Muscle layer of duodenum (tissue), 2 donors: ENCODE measurements around the gene TUBB4B.

ENCODE experiments used
- H3K27ac ChIP-seq: one replicate; pipeline ENCODE4 v1.7.0; 2013; ENCODE audit warnings: mild to moderate bottlenecking, low read length
- H3K27me3 ChIP-seq: one replicate; pipeline ENCODE4 v1.7.0; 2013; ENCODE audit warnings: low read depth, mild to moderate bottlenecking, control low read depth, low read length
- H3K36me3 ChIP-seq, 2 donors: one replicate each; pipeline ENCODE4 v1.7.0; 2013; ENCODE audit warnings: low read length in 2 of 2, control low read depth in 1 of 2, mild to moderate bottlenecking in 1 of 2; ENCODE audit not compliant: insufficient read depth in 2 of 2, control insufficient read depth in 1 of 2
- H3K4me1 ChIP-seq, 2 donors: one replicate each; pipeline ENCODE4 v1.7.0; 2013; ENCODE audit warnings: low read length in 2 of 2, mild to moderate bottlenecking in 2 of 2, control low read depth in 1 of 2, moderate library complexity in 1 of 2; ENCODE audit not compliant: insufficient read depth in 2 of 2, control insufficient read depth in 1 of 2
- H3K4me3 ChIP-seq, 2 donors: one replicate each; pipeline ENCODE4 v1.7.0; 2013; ENCODE audit warnings: low read length in 2 of 2, low read depth in 1 of 2, mild to moderate bottlenecking in 1 of 2
- H3K9me3 ChIP-seq, 2 donors: one replicate each; pipeline ENCODE4 v1.7.0; 2013; ENCODE audit warnings: low read length in 2 of 2, control low read depth in 1 of 2, mild to moderate bottlenecking in 1 of 2; ENCODE audit not compliant: control insufficient read depth in 1 of 2
- donor health status: healthy.

The TUBB4B gene

DNA sequence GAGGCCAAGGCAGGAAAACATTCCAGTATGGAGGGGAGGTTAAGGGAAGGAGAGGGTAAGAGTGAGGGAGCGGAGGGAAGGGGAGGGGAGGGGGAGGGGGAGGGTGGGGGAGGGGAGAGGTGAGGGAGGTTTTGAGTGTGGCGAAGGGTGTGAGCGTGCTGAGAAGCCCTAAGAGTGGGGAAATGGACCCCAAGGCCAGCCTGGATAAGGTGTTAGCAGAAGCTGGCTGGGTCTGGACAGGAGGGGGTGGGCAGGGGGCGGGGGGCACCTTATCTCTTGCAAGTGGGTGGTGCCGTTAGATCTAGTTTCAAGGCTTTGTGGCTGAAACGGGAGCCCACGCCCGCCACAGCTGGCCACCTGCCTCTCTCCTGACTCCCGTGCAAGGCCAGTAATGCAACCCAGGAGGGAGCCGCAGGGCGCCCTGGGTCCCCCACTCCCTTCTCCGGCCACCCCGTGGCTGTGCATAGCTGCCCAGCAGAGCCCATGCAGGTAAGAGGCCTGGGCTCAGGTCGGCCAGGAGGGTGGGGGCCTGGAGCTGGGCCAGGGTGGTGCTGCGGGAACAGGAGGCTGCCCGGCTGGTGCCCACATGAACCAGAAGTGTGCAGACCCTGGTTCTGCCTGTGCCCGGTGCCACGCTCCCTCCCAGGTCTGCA, 13.1 kb upstream of the TUBB4B start:
- Histone ChIP-seq H3K27me3 (peaks cover 11% of the 10 kb centered on the region), H3K4me3 (no peak overlapping the region), H3K9me3 (no peaks in the 10 kb centered on the region), H3K27ac (no peak overlapping the region), H3K36me3 (no peaks in the 10 kb centered on the region), H3K4me1 (peaks cover 0 to 7% of the 10 kb centered on the region in 2 donors)

DNA sequence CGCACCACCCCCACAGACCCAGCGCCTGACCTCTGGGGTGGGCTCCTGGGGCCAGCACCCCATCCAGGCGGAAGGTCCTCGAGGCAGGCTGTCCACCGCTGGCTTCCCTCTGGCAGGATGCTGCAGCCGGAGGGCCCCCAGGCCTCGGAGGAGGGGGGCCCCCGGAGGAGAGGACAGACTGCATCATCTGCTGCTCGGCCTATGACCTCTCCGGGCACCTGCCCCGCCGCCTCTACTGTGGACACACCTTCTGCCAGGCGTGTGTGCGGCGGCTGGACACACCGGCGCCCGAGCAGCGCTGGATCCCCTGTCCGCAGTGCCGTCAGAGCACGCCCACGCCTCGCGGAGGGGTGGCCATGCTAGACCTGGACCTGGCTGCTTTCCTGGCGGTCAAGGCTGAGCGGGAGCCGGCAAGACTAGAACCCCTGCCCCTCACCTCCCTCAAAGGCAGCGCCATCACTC, 12.6 kb upstream of the TUBB4B start:
- H3K9me3 ChIP-seq: no peaks in the 10 kb centered on the region
- H3K4me3 ChIP-seq: no peak overlapping the region
- H3K4me1 ChIP-seq: peaks cover 0 to 6% of the 10 kb centered on the region in 2 donors
- H3K36me3 ChIP-seq: no peaks in the 10 kb centered on the region
- H3K27me3 ChIP-seq: peaks cover 11% of the 10 kb centered on the region
- no peak overlapping the region for H3K27ac ChIP-seq

DNA sequence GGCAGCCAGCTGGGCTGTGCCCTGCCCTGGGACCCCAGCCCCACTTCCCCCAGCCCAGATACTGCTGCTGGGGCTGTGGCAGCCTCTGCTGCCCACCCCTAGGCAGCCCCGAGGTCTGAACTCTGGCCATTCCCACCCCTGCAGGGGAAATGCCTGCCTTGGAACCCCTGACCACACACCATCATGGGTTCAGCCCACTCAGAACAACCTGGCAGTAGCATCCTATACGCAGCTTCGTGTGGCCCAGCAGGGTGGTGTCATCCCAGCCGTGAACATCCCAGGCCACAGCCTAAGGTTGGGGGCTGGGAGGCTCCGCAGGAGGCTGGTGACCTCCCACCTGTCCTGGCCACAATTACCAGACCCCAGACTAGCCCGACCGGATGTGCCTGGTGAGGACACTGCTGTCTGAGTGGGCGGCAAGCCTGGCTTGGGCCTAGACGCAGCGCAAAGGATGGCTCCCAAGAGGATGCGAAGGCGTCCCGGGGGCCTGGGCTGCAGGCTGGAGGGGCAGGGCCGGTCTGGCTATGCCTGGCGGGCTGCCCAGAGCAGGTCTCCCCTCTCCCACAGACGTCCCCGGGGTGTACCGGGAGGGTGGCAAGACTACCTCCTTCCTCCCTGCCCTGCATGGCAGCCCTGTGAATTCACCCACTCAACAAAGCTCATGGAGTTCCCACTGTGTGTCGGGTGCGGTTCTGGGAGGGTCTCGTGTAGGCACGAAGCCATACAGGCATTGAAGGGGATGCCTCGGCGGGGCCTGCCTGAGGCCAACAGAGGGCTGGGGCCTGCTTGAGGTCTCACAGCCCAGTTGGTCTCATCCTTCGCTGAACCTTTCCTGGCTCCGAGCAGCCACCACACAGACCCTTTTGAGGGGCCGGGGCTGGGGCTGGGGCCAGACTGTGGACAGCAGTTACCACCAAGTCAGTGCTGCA, 11.9 kb upstream of the TUBB4B start:
- Histone ChIP-seq H3K9me3 (no peaks in the 10 kb centered on the region), H3K27me3 (peaks cover 11% of the 10 kb centered on the region), H3K4me3 (no peak overlapping the region), H3K27ac (no peak overlapping the region), H3K36me3 (no peaks in the 10 kb centered on the region), H3K4me1 (peaks cover 0 to under 1% of the 10 kb centered on the region in 2 donors)

DNA sequence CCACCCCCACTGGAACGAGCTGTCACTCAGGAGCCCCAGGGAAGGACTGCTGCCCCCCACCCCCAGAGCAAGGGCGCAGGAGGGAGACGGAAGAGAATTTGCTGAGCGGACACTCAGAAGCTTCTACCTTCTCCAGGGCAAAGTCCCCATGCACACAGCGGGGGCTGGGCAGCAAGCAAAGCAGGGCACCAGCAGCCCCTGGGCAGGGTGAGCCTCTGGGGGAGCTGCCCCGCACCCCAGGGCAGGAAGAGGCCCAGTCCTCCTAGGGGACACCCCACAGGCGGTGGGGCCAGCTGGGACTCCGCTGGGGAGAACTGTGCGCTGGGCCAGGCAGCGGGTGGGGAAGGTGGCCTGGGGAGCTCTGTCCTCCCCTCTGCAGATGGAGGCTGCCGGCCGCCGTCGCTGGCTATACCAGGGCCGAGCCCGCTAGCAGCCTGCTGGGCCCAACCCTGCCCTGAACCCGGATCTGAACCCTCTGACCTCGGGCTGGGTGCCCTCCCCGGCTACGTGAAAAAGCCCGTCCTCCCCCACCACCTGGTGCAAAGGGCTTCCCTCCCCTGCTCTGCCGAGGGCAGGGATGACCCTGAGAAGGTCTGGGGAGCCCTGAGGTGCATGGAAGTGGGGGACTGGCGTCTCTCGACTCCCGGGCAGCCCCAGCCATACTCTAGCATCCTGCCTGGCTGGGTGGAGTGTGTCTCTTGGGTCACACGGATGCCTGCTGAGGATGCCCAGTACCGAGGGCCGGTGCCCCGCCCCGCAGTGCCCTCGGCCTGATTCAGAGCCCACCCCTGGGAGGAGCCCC, 11.0 kb upstream of the TUBB4B start:
- Histone ChIP-seq H3K4me3 (no peak overlapping the region), H3K36me3 (no peaks in the 10 kb centered on the region), H3K27me3 (peaks cover 11% of the 10 kb centered on the region), H3K4me1 (no peaks in the 10 kb centered on the region), H3K9me3 (no peaks in the 10 kb centered on the region), H3K27ac (no peak overlapping the region)

DNA sequence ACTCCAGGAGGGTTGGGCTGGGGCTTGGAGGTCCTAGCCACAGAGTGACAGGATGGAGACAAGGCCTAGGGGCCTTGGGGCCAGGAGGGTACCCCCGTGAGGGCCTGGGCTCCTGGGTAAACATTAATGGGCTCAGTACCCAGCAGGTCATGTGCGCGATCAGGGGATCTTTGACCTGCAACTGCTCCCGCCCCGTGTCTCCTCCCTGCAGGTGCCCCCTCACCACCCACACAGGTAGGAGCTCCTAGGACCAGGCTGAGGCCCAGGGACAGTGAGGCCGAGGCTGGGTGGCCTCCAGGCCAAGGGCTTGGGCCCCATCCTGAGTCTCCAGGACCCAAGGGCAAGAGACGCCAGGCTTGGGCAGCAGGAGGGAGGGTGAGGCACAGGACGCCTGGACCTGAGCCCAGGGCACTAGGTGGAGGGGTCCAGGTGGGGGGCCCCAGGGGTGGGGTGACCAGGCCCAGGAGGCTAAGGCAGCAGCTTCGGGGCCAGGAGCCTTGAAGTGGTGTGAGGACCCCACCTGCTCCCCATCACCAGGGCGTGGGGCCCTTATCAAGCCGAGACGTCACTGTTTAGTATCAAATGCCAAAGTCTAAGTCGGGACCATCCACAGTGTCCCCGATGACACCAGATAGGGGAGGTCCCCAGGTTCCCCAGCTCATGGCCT, 10.2 kb upstream of the TUBB4B start, which contains the start of gene SLC34A3:
Gene SLC34A3, plus strand, starts transcription at position 197 of the 667 bp plus-strand sequence. CDS start 802 bp downstream, outside the sequence.
- Histone ChIP-seq H3K27me3 (peaks cover 11% of the 10 kb centered on the region), H3K27ac (no peak within 1 kb of the TSS), H3K4me3 (no peak within 1 kb of the TSS), H3K9me3 (no peaks in the 10 kb centered on the region), H3K36me3 (no peaks in the 10 kb centered on the region), H3K4me1 (peaks cover 0 to 6% of the 10 kb centered on the region in 2 donors)

DNA sequence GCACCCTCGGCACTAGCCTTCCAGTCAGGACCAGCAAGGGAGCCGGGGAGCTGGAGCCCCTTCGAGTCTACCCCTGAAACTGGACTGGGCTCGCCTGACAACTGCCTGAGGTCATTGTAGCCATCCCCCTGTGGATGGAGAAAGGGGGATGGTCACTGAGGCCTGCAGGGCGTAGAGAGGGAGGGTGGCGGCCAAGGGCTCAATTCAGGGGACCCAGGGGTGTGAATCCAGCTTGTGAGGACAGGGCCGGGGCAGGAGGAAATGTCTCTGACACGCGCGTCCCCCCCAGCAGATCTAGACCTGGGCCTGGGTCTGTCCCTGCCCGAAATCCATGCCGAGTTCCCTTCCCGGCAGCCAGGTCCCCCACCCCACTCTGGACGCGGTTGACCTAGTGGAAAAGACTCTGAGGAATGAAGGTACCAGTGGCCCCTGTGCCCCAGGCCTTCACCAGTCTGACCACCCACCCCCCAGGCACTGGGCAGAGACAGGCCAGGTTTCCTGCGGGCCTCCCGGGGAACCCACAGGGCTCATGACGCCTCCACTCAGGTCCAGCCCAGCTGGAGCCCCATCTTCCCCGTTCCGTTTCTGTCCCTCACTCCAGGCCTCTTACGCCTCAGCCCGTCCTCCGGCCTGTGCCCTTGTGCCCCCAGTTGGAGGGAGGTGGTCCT, 9.6 kb upstream of the TUBB4B start:
- no peak overlapping the region for H3K4me3 ChIP-seq
- H3K27me3 ChIP-seq: peaks cover 11% of the 10 kb centered on the region
- peaks cover 0 to 13% of the 10 kb centered on the region in 2 donors for H3K4me1 ChIP-seq
- H3K9me3 ChIP-seq: no peaks in the 10 kb centered on the region
- no peak overlapping the region for H3K27ac ChIP-seq
- H3K36me3 ChIP-seq: no peaks in the 10 kb centered on the region

DNA sequence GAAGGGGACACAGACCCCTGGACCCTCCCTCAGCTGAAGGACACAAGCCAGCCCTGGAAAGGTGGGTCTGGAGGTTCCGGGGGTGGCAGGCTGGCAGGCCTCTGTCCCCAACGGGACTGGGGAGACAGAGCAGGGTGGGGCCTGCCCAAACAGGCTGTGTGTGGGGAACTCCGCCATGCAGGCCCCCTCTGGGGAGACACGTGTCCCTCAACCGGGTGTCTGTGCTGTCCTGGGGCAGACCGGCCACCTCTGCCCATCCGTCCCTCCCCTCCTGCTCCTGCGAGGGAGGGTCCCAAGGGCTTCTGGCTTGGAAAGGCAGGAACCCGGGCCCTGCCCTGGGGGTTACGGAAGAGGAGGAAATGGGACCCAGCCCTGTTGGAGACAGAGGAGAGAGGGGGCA, 9.0 kb upstream of the TUBB4B start:
- Histone ChIP-seq H3K36me3 (no peaks in the 10 kb centered on the region), H3K27ac (no peak overlapping the region), H3K4me3 (no peak overlapping the region), H3K9me3 (no peaks in the 10 kb centered on the region), H3K4me1 (peaks cover 0 to 19% of the 10 kb centered on the region in 2 donors), H3K27me3 (peaks cover 11% of the 10 kb centered on the region)

DNA sequence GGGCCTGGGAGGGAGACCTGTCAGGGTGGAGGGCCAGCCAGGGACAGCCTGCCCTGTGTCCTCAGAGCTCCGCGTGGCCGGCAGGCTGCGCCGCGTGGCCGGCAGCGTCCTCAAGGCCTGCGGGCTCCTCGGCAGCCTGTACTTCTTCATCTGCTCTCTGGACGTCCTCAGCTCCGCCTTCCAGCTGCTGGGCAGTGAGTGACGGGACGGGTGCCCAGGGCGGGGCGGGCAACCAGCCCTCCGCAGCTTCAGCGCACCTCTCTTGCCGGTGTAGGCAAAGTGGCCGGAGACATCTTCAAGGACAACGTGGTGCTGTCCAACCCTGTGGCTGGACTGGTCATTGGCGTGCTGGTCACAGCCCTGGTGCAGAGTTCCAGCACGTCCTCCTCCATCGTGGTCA, 8.6 kb upstream of the TUBB4B start:
- Histone ChIP-seq H3K4me3 (no peak overlapping the region), H3K27me3 (peaks cover 11% of the 10 kb centered on the region), H3K9me3 (no peaks in the 10 kb centered on the region), H3K4me1 (peaks cover 0 to 23% of the 10 kb centered on the region in 2 donors), H3K27ac (no peak overlapping the region), H3K36me3 (no peaks in the 10 kb centered on the region)

DNA sequence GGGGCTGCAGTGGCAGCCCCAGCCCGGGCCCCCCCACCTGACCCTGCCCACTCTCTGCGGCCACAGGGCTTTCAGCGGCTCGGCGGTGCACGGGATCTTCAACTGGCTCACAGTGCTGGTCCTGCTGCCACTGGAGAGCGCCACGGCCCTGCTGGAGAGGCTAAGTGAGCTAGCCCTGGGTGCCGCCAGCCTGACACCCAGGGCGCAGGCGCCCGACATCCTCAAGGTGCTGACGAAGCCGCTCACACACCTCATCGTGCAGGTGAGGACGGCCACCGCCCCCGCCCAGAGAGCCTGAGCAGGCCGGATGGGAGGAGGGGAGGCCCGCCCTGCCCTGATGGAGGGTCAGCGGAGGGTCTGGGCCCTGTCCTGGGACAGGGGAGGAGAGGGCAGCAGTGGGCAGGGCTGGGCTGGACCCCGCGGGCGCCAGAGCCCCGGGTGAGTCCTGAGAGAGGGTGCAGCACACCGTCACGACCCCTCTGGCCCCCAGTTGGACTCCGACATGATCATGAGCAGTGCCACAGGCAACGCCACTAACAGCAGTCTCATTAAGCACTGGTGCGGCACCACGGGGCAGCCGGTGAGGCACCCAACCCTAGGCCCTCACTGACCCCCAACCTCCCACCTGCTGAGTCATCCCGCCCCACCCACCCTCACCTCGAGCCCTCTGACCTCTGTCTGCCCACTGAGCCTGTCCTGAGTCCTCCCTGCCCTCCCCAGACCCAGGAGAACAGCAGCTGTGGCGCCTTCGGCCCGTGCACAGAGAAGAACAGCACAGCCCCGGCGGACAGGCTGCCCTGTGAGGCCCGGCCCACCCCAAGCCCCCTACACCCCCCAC, 7.7 kb upstream of the TUBB4B start:
- Histone ChIP-seq H3K4me3 (no peak overlapping the region), H3K4me1 (peaks cover 0 to 31% of the 10 kb centered on the region in 2 donors), H3K27ac (no peak overlapping the region), H3K9me3 (no peaks in the 10 kb centered on the region), H3K27me3 (peaks cover 11% of the 10 kb centered on the region), H3K36me3 (no peaks in the 10 kb centered on the region)
